Trophoblast cell (in vitro differentiated cells and primary cell): ENCODE results near the gene ICAM5.

Source experiments
- DNase-seq, 2 donors: peaks; one replicate each; pipeline ENCODE4 v3.0.0-alpha.2; 2016
- H2AFZ ChIP-seq: 2 replicates; pipeline ENCODE4 v1.6.1; 2013; ENCODE audit warnings: low read length, moderate library complexity, mild to moderate bottlenecking; ENCODE audit not compliant: insufficient read depth, poor library complexity
- H2AK5ac ChIP-seq: 2 replicates; pipeline ENCODE4 v1.6.1; 2013; ENCODE audit warnings: mild to moderate bottlenecking, low read length
- H2BK120ac ChIP-seq: 2 replicates; pipeline ENCODE4 v1.6.1; 2013; ENCODE audit warnings: low read length, mild to moderate bottlenecking, moderate library complexity; ENCODE audit not compliant: insufficient read depth, poor library complexity
- H2BK12ac ChIP-seq: 2 replicates; pipeline ENCODE4 v1.6.1; 2013; ENCODE audit warnings: mild to moderate bottlenecking, low read length, moderate library complexity
- H2BK5ac ChIP-seq: 2 replicates; pipeline ENCODE4 v1.6.1; 2013; ENCODE audit warnings: low read length, low read depth, moderate library complexity, mild to moderate bottlenecking; ENCODE audit not compliant: poor library complexity
- H3K14ac ChIP-seq: 2 replicates; pipeline ENCODE4 v1.6.1; 2013; ENCODE audit warnings: mild to moderate bottlenecking, low read length
- H3K18ac ChIP-seq: 2 replicates; pipeline ENCODE4 v1.6.1; 2013; ENCODE audit warnings: mild to moderate bottlenecking, low read length
- H3K23ac ChIP-seq: 2 replicates; pipeline ENCODE4 v1.6.1; 2013; ENCODE audit warnings: low read length
- H3K27ac ChIP-seq: 2 replicates; pipeline ENCODE4 v1.5.1; 2013; ENCODE audit warnings: low read depth, mild to moderate bottlenecking, inconsistent platforms, low read length, moderate library complexity
- H3K27me3 ChIP-seq: 2 replicates; pipeline ENCODE4 v1.6.1; 2013; ENCODE audit warnings: inconsistent platforms, mild to moderate bottlenecking, low read length, moderate library complexity; ENCODE audit not compliant: insufficient read depth
- H3K36me3 ChIP-seq, 2 experiments: 1 replicate in 1 of 2; 2 replicates in 1 of 2; pipeline ENCODE4 v1.6.1; 2013; ENCODE audit warnings: low read length in 2 of 2, mild to moderate bottlenecking in 2 of 2, moderate library complexity in 1 of 2; ENCODE audit not compliant: insufficient read depth in 2 of 2, control insufficient read depth in 1 of 2
- H3K4ac ChIP-seq: 2 replicates; pipeline ENCODE4 v1.6.1; 2013; ENCODE audit warnings: low read depth, mild to moderate bottlenecking, low read length, moderate library complexity
- H3K4me1 ChIP-seq, 2 experiments: 1 replicate in 1 of 2; 2 replicates in 1 of 2; pipeline ENCODE4 v1.6.1; 2013; ENCODE audit warnings: low read length in 2 of 2, mild to moderate bottlenecking in 2 of 2, moderate library complexity in 1 of 2; ENCODE audit not compliant: insufficient read depth in 2 of 2, control insufficient read depth in 1 of 2
- H3K4me2 ChIP-seq: 2 replicates; pipeline ENCODE4 v1.6.1; 2013; ENCODE audit warnings: inconsistent platforms, mild to moderate bottlenecking, low read length, moderate library complexity
- H3K4me3 ChIP-seq: 2 replicates; pipeline ENCODE4 v1.5.1; 2013; ENCODE audit warnings: mild to moderate bottlenecking, low read depth, low read length, inconsistent platforms
- H3K79me1 ChIP-seq: one replicate; pipeline ENCODE4 v1.6.1; 2013; ENCODE audit warnings: low read length
- H3K79me2 ChIP-seq: 2 replicates; pipeline ENCODE4 v1.6.1; 2013; ENCODE audit warnings: low read length, mild to moderate bottlenecking; ENCODE audit not compliant: control insufficient read depth, insufficient read depth, poor library complexity
- H3K9ac ChIP-seq: 2 replicates; pipeline ENCODE4 v1.6.1; 2013; ENCODE audit warnings: mild to moderate bottlenecking, low read length
- H3K9me3 ChIP-seq: 2 replicates; pipeline ENCODE4 v1.6.1; 2013; ENCODE audit warnings: low read depth, mild to moderate bottlenecking, control low read depth, inconsistent platforms, low read length; ENCODE audit not compliant: insufficient read depth
- H4K12ac ChIP-seq: 2 replicates; pipeline ENCODE4 v1.6.1; 2013; ENCODE audit warnings: low read depth, mild to moderate bottlenecking, low read length, moderate library complexity
- H4K8ac ChIP-seq: 2 replicates; pipeline ENCODE4 v1.6.1; 2013; ENCODE audit warnings: low read depth, mild to moderate bottlenecking, low read length, moderate library complexity
- H4K91ac ChIP-seq: one replicate; pipeline ENCODE4 v1.6.1; 2013; ENCODE audit warnings: low read depth, mild to moderate bottlenecking, low read length, moderate library complexity
- WGBS: extraction: QIAGEN DNeasy Blood & Tissue Kit; methylation state at CpG from one replicate; pipeline ENCODE4 v1.1.7; 2013; ENCODE audit warnings: missing lambda C conversion rate; ENCODE audit not compliant: insufficient read length, insufficient coverage; ENCODE audit errors: extremely low coverage; 5-methylcytosine and 5-hydroxymethylcytosine counted together

The ICAM5 gene

DNA sequence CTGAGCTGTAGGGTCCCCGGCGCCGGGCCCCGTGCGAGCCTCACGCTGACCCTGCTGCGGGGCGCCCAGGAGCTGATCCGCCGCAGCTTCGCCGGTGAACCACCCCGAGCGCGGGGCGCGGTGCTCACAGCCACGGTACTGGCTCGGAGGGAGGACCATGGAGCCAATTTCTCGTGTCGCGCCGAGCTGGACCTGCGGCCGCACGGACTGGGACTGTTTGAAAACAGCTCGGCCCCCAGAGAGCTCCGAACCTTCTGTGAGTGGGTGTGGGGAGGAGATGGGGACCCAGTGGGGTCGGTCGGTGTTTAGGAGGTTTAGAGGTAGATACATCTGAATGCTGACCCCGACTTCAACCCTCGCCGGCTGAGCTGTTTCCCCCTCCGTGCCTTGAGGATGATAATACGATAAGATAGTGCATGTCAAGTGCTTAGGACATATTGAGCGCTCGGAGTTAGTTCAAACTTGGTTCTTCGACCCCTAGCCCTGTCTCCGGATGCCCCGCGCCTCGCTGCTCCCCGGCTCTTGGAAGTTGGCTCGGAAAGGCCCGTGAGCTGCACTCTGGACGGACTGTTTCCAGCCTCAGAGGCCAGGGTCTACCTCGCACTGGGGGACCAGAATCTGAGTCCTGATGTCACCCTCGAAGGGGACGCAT is 1.9 kb downstream of the ICAM5 start:
- H3K14ac ChIP-seq: no peak overlapping the region
- no peak overlapping the region for H2AFZ ChIP-seq
- H3K4me2 ChIP-seq: peak overlapping the region; percentile 53
- no peak overlapping the region for H2AK5ac ChIP-seq
- H3K27me3 ChIP-seq: peaks cover 97% of the 10 kb centered on the region
- no peak overlapping the region for H3K18ac ChIP-seq
- no peak overlapping the region for H2BK5ac ChIP-seq
- no peaks in the 10 kb centered on the region for H3K36me3 ChIP-seq
- H3K4me1 ChIP-seq: peaks cover 17 to 38% of the 10 kb centered on the region in 2 experiments
- no peak overlapping the region for H4K8ac ChIP-seq
- no peak for DNase-seq
- H3K9me3 ChIP-seq: peaks cover 55% of the 10 kb centered on the region
- H3K4me3 ChIP-seq: no peak overlapping the region
- no peak overlapping the region for H2BK120ac ChIP-seq
- WGBS: no CpG with 5 or more reads among the region's 49 CpGs
- no peak overlapping the region for H3K9ac ChIP-seq
- H3K27ac ChIP-seq: no peak overlapping the region
- H3K23ac ChIP-seq: no peak overlapping the region
- no peak overlapping the region for H2BK12ac ChIP-seq
- H3K4ac ChIP-seq: no peak overlapping the region
- H4K12ac ChIP-seq: no peak overlapping the region
- no peak overlapping the region for H4K91ac ChIP-seq
- H3K79me2 ChIP-seq: no peaks in the 10 kb centered on the region
- H3K79me1 ChIP-seq: no peaks in the 10 kb centered on the region

DNA sequence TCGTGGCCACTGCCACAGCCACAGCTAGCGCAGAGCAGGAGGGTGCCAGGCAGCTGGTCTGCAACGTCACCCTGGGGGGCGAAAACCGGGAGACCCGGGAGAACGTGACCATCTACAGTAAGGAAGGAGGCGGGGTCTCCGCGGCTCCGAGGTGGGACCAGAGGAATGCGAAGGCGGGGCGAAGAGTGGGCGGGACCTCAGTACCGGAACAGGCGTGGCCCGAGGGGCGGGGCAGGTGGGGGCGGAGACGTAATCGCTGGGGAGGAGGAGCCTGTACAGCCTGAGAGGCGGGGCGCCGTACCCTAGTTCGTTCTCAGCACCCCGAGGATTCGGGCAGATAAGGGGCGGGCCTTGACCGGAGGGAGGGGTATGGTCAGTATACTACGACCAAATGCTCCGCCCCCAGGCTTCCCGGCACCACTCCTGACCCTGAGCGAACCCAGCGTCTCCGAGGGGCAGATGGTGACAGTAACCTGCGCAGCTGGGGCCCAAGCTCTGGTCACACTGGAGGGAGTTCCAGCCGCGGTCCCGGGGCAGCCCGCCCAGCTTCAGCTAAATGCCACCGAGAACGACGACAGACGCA is 2.5 kb downstream of the ICAM5 start:
- Histone ChIP-seq H3K79me2 (no peaks in the 10 kb centered on the region), H3K23ac (no peak overlapping the region), H3K9ac (no peak overlapping the region), H4K12ac (no peak overlapping the region), H3K27ac (no peak overlapping the region), H3K9me3 (peaks cover 54% of the 10 kb centered on the region), H3K4ac (no peak overlapping the region), H3K14ac (no peak overlapping the region), H3K18ac (no peak overlapping the region), H3K4me2 (peak overlapping the region; percentile 17), H3K4me1 (peaks cover 16 to 38% of the 10 kb centered on the region in 2 experiments), H2BK5ac (no peak overlapping the region), H3K27me3 (peaks cover 94% of the 10 kb centered on the region), H3K4me3 (no peak overlapping the region), H3K79me1 (no peaks in the 10 kb centered on the region), H2BK12ac (no peak overlapping the region), H4K8ac (no peak overlapping the region), H3K36me3 (no peaks in the 10 kb centered on the region), H2AFZ (no peak overlapping the region), H2AK5ac (no peak overlapping the region), H2BK120ac (no peak overlapping the region), H4K91ac (no peak overlapping the region)
- peak in 1 of 2 donors; percentile 68 for DNase-seq
- WGBS: no CpG with 5 or more reads among the region's 45 CpGs

DNA sequence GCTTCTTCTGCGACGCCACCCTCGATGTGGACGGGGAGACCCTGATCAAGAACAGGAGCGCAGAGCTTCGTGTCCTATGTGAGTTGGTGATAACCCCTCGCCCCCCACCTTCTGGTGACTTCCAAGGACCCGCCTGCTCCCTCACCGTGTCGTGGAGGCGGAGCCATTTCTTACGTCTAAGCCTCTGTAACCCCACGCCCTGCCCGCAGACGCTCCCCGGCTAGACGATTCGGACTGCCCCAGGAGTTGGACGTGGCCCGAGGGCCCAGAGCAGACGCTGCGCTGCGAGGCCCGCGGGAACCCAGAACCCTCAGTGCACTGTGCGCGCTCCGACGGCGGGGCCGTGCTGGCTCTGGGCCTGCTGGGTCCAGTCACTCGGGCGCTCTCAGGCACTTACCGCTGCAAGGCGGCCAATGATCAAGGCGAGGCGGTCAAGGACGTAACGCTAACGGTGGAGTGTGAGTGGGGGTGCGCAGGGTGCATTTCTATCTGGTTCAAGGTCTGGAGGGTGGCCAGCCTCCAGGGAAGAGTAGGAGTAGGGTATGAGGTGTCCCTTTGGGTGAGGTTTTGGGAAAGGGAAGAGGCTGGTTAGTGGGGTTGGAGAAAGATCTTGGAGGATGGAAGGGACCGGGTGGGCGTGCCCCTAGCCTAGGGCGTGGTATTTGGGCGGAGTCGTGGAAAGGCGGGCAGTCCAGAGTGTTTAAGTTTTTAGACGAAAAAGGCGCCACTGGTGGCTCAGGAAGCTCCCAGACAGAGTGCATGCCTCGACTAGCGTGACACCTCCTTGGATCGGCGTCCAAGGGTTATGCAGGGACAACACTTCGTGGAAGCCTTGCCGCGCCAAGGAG is 3.3 kb downstream of the ICAM5 start:
- Histone ChIP-seq H3K4me2 (peak overlapping the region; percentile 17), H2AFZ (no peak overlapping the region), H3K18ac (no peak overlapping the region), H2BK120ac (no peak overlapping the region), H3K23ac (no peak overlapping the region), H4K12ac (no peak overlapping the region), H3K9ac (no peak overlapping the region), H3K79me1 (no peaks in the 10 kb centered on the region), H4K91ac (no peak overlapping the region), H2BK5ac (no peak overlapping the region), H3K4ac (no peak overlapping the region), H2BK12ac (no peak overlapping the region), H3K4me1 (peaks cover 16 to 38% of the 10 kb centered on the region in 2 experiments), H3K27ac (no peak overlapping the region), H3K27me3 (peaks cover 87% of the 10 kb centered on the region), H3K4me3 (peak overlapping the region; percentile 1), H3K14ac (no peak overlapping the region), H4K8ac (no peak overlapping the region), H3K36me3 (no peaks in the 10 kb centered on the region), H3K79me2 (no peaks in the 10 kb centered on the region), H2AK5ac (no peak overlapping the region), H3K9me3 (peaks cover 47% of the 10 kb centered on the region)
- WGBS: no CpG with 5 or more reads among the region's 56 CpGs
- DNase-seq: peak in 1 of 2 donors; percentile 24

DNA sequence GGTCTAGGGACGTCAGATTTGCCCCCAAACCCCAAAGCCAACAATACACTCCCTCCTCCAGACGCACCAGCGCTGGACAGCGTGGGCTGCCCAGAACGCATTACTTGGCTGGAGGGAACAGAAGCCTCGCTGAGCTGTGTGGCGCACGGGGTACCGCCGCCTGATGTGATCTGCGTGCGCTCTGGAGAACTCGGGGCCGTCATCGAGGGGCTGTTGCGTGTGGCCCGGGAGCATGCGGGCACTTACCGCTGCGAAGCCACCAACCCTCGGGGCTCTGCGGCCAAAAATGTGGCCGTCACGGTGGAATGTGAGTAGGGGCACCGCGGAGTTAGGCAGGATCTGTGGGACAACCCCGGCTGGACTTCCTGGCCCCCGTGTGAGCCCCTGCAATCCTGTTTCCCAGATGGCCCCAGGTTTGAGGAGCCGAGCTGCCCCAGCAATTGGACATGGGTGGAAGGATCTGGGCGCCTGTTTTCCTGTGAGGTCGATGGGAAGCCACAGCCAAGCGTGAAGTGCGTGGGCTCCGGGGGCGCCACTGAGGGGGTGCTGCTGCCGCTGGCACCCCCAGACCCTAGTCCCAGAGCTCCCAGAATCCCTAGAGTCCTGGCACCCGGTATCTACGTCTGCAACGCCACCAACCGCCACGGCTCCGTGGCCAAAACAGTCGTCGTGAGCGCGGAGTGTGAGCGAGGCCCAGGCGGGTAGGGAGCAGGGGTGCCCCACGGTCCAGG is 4.0 kb downstream of the ICAM5 start:
- H3K79me2 ChIP-seq: no peaks in the 10 kb centered on the region
- no peak overlapping the region for H3K9ac ChIP-seq
- no peak overlapping the region for H4K91ac ChIP-seq
- H3K4me1 ChIP-seq: peaks cover 15 to 36% of the 10 kb centered on the region in 2 experiments
- H3K36me3 ChIP-seq: no peaks in the 10 kb centered on the region
- no peak overlapping the region for H3K18ac ChIP-seq
- no peak overlapping the region for H4K8ac ChIP-seq
- DNase-seq: no peak
- no peak overlapping the region for H2BK5ac ChIP-seq
- H2BK120ac ChIP-seq: no peak overlapping the region
- H3K14ac ChIP-seq: no peak overlapping the region
- no peak overlapping the region for H2AFZ ChIP-seq
- H3K9me3 ChIP-seq: peaks cover 46% of the 10 kb centered on the region
- H3K27me3 ChIP-seq: peaks cover 80% of the 10 kb centered on the region
- H3K79me1 ChIP-seq: no peaks in the 10 kb centered on the region
- no peak overlapping the region for H3K4me3 ChIP-seq
- no peak overlapping the region for H2BK12ac ChIP-seq
- no CpG with 5 or more reads among the region's 49 CpGs for WGBS
- H2AK5ac ChIP-seq: no peak overlapping the region
- no peak overlapping the region for H3K27ac ChIP-seq
- no peak overlapping the region for H3K23ac ChIP-seq
- H3K4me2 ChIP-seq: no peak overlapping the region
- no peak overlapping the region for H3K4ac ChIP-seq
- no peak overlapping the region for H4K12ac ChIP-seq
